Activated CD4-positive, alpha-beta memory T cell treated with anti-CD3 and anti-CD28 coated beads, Interleukin-2, amount 10 ng/mL, durations not matched to agents 7 days and 5 days (primary cell): ENCODE measurements around the gene UNKL. TPM values are rescaled to one million over a fixed set of nuclear protein-coding genes. Genes with fewer than 3 reads are reported as not detected.

Experiments used
- CTCF ChIA-PET: fragments of 350-600 bp; sonication (Branson Sonifier 250); formaldehyde crosslinking; loops from one replicate; lab custom pipeline; 2021; ENCODE audit warnings: antibody characterized with exemption, inconsistent platforms; lab: Charles Lee
- POLR2A ChIA-PET: fragments of 350-600 bp; sonication (Branson Sonifier 250); formaldehyde crosslinking; loops from one replicate; lab custom pipeline; 2021; ENCODE audit warnings: antibody characterized with exemption; lab: Charles Lee
- DNase-seq: peaks from one replicate; pipeline ENCODE4 v3.0.0-alpha.2; 2020
- H3K27ac Mint-ChIP-seq: one replicate; pipeline ENCODE4 v1.8.0; 2021; ENCODE audit warnings: mild to moderate bottlenecking, mixed read lengths
- H3K27me3 Mint-ChIP-seq: one replicate; pipeline ENCODE4 v1.8.0; 2021; ENCODE audit warnings: mixed read lengths
- H3K36me3 Mint-ChIP-seq: one replicate; pipeline ENCODE4 v1.8.0; 2021; ENCODE audit warnings: low read depth, mixed read lengths
- H3K4me1 Mint-ChIP-seq: one replicate; pipeline ENCODE4 v1.8.0; 2021; ENCODE audit warnings: mixed read lengths
- H3K4me3 Mint-ChIP-seq: one replicate; pipeline ENCODE4 v1.8.0; 2021; ENCODE audit warnings: mild to moderate bottlenecking, mixed read lengths
- H3K9me3 Mint-ChIP-seq: one replicate; pipeline ENCODE4 v1.8.0; 2021; ENCODE audit warnings: mixed read lengths
- total RNA-seq, 2 experiments: library from RNA; stranded (reverse); gene quantifications; one replicate each; pipeline ENCODE4 v1.2.3, GENCODE V29; 2021

UNKL gene
- total RNA-seq, 2 experiments from 2014 or later: 40.0 to 43.7 TPM

GRCh38 chr16:1346422-1347285 is 67.8 kb downstream of the UNKL start:
- Mint-ChIP-seq H3K27ac (no peak overlapping the region), H3K27me3 (no peaks in the 10 kb centered on the region), H3K4me1 (peaks cover 26% of the 10 kb centered on the region), H3K4me3 (no peak overlapping the region), H3K36me3 (no peaks in the 10 kb centered on the region), H3K9me3 (no peaks in the 10 kb centered on the region)
- no peak for DNase-seq
- ChIA-PET POLR2A (interaction anchor here (0.7 to 1.6 kb wide), 3 partner anchors 12 to 74 kb away, joined by 3 to 5 read pairs (median 3); partner anchors contain the start of gene UQCC4), CTCF (no interaction called here)

- no peak for DNase-seq
- no peaks in the 10 kb centered on the region for H3K27me3 Mint-ChIP-seq
- no peaks in the 10 kb centered on the region for H3K36me3 Mint-ChIP-seq
- no peak overlapping the region for H3K4me3 Mint-ChIP-seq
- H3K9me3 Mint-ChIP-seq: no peaks in the 10 kb centered on the region
- POLR2A ChIA-PET: interaction anchor here (0.9 to 1.6 kb wide), 2 partner anchors 11 to 427 kb away, joined by 3 to 5 read pairs; partner anchors contain the start of genes EME2 and MRPS34
- no peak overlapping the region for H3K27ac Mint-ChIP-seq
- peaks cover 23% of the 10 kb centered on the region for H3K4me1 Mint-ChIP-seq
- CTCF ChIA-PET: no interaction called here
Measured at GRCh38 chr16:1345651-1346421, 68.7 kb downstream of the UNKL start.

GRCh38 chr16:1345087-1345486 is 69.4 kb downstream of the UNKL start:
- Mint-ChIP-seq H3K36me3 (no peaks in the 10 kb centered on the region), H3K4me1 (peaks cover 15% of the 10 kb centered on the region), H3K4me3 (no peak overlapping the region), H3K9me3 (no peaks in the 10 kb centered on the region), H3K27me3 (no peaks in the 10 kb centered on the region), H3K27ac (no peak overlapping the region)
- ChIA-PET POLR2A (interaction anchor here (0.9 kb wide), 1 partner anchor 427 kb away, joined by 3 read pairs; the partner anchor contains the start of genes EME2 and MRPS34), CTCF (no interaction called here)
- no peak for DNase-seq

- DNase-seq: no peak
- Mint-ChIP-seq H3K4me1 (peaks cover 13% of the 10 kb centered on the region), H3K27me3 (no peaks in the 10 kb centered on the region), H3K36me3 (no peaks in the 10 kb centered on the region), H3K9me3 (no peaks in the 10 kb centered on the region), H3K27ac (no peak overlapping the region), H3K4me3 (no peak overlapping the region)
- ChIA-PET CTCF (no interaction called here), POLR2A (interaction anchor here (0.7 to 1.1 kb wide), 3 partner anchors 35 to 906 kb away, joined by 3 read pairs; partner anchors contain the start of genes EME2 and MRPS34)
Measured at GRCh38 chr16:1344499-1344898, 70.0 kb downstream of the UNKL start.

- H3K4me3 Mint-ChIP-seq: no peak overlapping the region
- CTCF ChIA-PET: interaction anchor here (1.0 to 1.9 kb wide), 4 partner anchors 11 to 268 kb away, joined by 3 to 6 read pairs (median 5); partner anchors contain the start of genes CRAMP1, IFT140 and UQCC4
- DNase-seq: no peak
- H3K36me3 Mint-ChIP-seq: no peaks in the 10 kb centered on the region
- POLR2A ChIA-PET: interaction anchor here (1.0 to 2.5 kb wide), 5 partner anchors 12 to 812 kb away, joined by 3 to 12 read pairs (median 3); partner anchors contain the start of genes JPT2, TRAF7 and UBE2I
- H3K27me3 Mint-ChIP-seq: no peaks in the 10 kb centered on the region
- H3K4me1 Mint-ChIP-seq: peaks cover 13% of the 10 kb centered on the region
- no peaks in the 10 kb centered on the region for H3K9me3 Mint-ChIP-seq
- H3K27ac Mint-ChIP-seq: no peak overlapping the region
Measured at GRCh38 chr16:1343428-1344242, 70.9 kb downstream of the UNKL start.

- no peak overlapping the region for H3K27ac Mint-ChIP-seq
Measured at GRCh38 chr16:1342526-1343427, 71.7 kb downstream of the UNKL start.

GRCh38 chr16:1341495-1342420 is 72.7 kb downstream of the UNKL start:
- ChIA-PET POLR2A (interaction anchor here (0.6 to 2.5 kb wide), 4 partner anchors 12 to 770 kb away, joined by 3 to 12 read pairs (median 3); partner anchors contain the start of genes UBE2I and UQCC4), CTCF (interaction anchor here (1.3 to 1.9 kb wide), 3 partner anchors 10 to 270 kb away, joined by 3 to 6 read pairs (median 4); partner anchors contain the start of genes CRAMP1 and IFT140)
- H3K27me3 Mint-ChIP-seq: no peaks in the 10 kb centered on the region
- H3K4me3 Mint-ChIP-seq: no peak overlapping the region
- H3K9me3 Mint-ChIP-seq: no peaks in the 10 kb centered on the region
- no peak for DNase-seq
- H3K4me1 Mint-ChIP-seq: peaks cover 13% of the 10 kb centered on the region
- no peaks in the 10 kb centered on the region for H3K36me3 Mint-ChIP-seq
- no peak overlapping the region for H3K27ac Mint-ChIP-seq

More at GRCh38 chr16:1342526-1343427, 71.7 kb downstream of the UNKL start:
- Mint-ChIP-seq H3K27me3 (no peaks in the 10 kb centered on the region), H3K36me3 (no peaks in the 10 kb centered on the region), H3K4me1 (peaks cover 13% of the 10 kb centered on the region), H3K9me3 (no peaks in the 10 kb centered on the region), H3K4me3 (peak overlapping the region; percentile 56)
- DNase-seq: peak; percentile 96
- ChIA-PET CTCF (interaction anchor here (1.0 to 1.9 kb wide), 4 partner anchors 11 to 269 kb away, joined by 3 to 6 read pairs (median 5); partner anchors contain the start of genes CRAMP1, IFT140 and UQCC4), POLR2A (interaction anchor here (0.6 to 2.5 kb wide), 7 partner anchors 11 to 813 kb away, joined by 3 to 12 read pairs (median 3); partner anchors contain the start of genes JPT2, TRAF7, UBE2I and UQCC4)

DNA sequence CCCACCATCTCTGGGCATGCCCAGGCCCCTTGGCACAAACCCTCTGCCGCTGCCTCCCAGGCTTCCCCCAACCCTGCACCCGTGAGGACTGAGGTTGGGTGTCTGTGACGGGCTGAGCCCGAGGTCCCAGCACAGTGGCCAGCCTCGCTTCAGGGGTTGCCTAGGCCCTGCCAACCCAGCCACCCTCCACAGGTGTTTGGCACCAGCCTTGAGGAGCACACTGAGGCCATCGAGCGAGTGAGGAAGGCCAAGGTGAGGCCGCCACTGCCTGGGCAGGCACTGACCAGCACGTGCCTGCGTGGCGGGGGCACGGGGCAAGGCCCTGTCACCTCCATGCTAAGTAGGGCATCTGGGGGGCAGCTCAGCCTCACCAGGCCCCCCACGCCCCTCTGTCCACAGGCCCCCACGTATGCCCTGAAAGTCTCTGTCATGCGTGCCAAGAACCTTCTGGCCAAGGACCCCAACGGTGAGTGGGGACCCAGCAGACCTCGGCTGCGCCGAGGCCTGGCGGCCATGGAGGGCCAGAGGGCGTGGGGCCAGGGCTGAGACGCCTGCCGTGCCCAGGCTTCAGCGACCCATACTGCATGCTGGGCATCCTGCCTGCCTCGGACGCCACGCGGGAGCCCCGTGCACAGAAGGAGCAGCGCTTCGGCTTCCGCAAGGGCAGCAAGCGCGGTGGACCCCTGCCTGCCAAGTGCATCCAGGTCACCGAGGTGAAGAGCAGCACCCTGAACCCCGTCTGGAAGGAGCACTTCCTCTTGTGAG is 73.6 kb downstream of the UNKL start:
- ChIA-PET POLR2A (interaction anchor here (2.5 kb wide), 1 partner anchor 32 kb away, joined by 12 read pairs; the partner anchor contains the start of gene UBE2I), CTCF (no interaction called here)
- H3K27ac Mint-ChIP-seq: no peak overlapping the region
- DNase-seq: no peak
- H3K27me3 Mint-ChIP-seq: peaks cover 8% of the 10 kb centered on the region
- H3K36me3 Mint-ChIP-seq: no peaks in the 10 kb centered on the region
- no peak overlapping the region for H3K4me3 Mint-ChIP-seq
- no peaks in the 10 kb centered on the region for H3K9me3 Mint-ChIP-seq
- peaks cover 13% of the 10 kb centered on the region for H3K4me1 Mint-ChIP-seq

DNA sequence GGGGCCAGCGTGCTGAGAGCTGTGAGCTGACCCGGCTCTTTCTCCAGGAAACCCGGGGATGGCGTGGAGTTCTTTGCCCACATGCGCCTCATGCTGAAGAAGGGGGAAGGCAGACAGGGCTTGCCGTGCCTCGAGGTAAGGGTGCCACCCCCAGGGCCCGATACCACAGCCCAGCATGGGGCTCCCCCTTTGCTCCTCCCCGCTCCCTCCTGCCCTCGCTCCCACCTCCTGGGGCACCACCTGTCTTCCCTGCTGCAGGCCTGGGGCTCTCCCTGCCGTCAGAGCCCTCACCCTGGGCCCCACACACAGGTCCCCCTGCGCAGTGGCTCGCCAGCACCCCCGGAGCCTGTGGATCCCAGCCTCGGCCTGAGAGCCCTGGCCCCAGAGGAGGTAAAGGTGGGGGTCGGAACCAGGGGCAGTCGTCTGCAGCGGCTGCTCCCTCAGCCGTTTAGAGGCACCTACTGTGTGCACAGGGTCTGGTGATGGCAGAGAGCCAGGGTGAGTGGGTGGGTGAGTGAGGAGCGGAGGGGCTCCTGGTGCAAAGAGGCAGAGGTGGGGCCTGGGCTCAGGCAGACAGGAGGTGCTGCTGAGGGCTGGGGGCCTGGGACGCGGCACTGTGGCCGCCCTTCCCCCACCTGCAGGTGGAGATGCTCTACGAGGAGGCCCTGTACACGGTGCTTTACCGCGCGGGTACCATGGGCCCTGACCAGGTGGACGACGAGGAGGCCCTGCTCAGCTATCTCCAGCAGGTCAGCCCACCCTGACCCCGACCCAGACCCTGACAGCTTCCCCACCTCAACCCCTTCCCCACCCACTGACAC is 75.4 kb downstream of the UNKL start:
- CTCF ChIA-PET: no interaction called here
- POLR2A ChIA-PET: no interaction called here
- Mint-ChIP-seq H3K36me3 (no peaks in the 10 kb centered on the region), H3K4me3 (no peak overlapping the region), H3K9me3 (no peaks in the 10 kb centered on the region), H3K27ac (no peak overlapping the region), H3K4me1 (peaks cover 13% of the 10 kb centered on the region), H3K27me3 (peaks cover 21% of the 10 kb centered on the region)
- no peak for DNase-seq
